Vagina (tissue), 2 donors: ENCODE measurements around the gene PLEKHD1. TPM values are rescaled to one million over a fixed set of nuclear protein-coding genes. Genes with fewer than 3 reads are reported as not detected.

Experiments used
- DNase-seq, 2 donors: peaks; one replicate each; pipeline ENCODE4 v3.0.0-alpha.2; 2017; ENCODE audit errors: extremely low spot score in 2 of 2
- H3K27ac ChIP-seq: fragments of 200-600 bp; sonication (generic); one replicate; pipeline ENCODE4 v1.5.1; 2019
- H3K27me3 ChIP-seq: fragments of 200-600 bp; sonication (generic); one replicate; pipeline ENCODE4 v1.5.1; 2019
- H3K36me3 ChIP-seq, 2 donors: fragments of 200-600 bp; sonication (generic); one replicate each; pipeline ENCODE4 v1.5.1; 2017 to 2019
- H3K4me1 ChIP-seq: fragments of 200-600 bp; sonication (generic); one replicate; pipeline ENCODE4 v1.5.1; 2019
- H3K4me3 ChIP-seq, 2 donors: fragments of 200-600 bp; sonication (generic); 1 replicate in 1 of 2; 2 replicates in 1 of 2; pipeline ENCODE4 v1.5.1; 2016 to 2019
- H3K9me3 ChIP-seq: fragments of 200-600 bp; sonication (generic); one replicate; pipeline ENCODE4 v1.5.1; 2019
- POLR2A ChIP-seq, 2 donors: fragments of 450-650 bp; IDR thresholded peaks; one replicate each; pipeline ENCODE4 v1.6.1; 2017; ENCODE audit warnings: antibody characterized with exemption in 2 of 2, mild to moderate bottlenecking in 2 of 2, moderate library complexity in 2 of 2
- POLR2AphosphoS5 ChIP-seq, 2 donors: sonication (generic); formaldehyde crosslinking; IDR thresholded peaks; one replicate each; pipeline ENCODE4 v1.9.0; 2017; ENCODE audit warnings: antibody characterized with exemption in 2 of 2, mild to moderate bottlenecking in 2 of 2, low read depth in 1 of 2; ENCODE audit not compliant: insufficient read depth in 1 of 2
- intact Hi-C: fragments of 100-400 bp; cut with DNase I; formaldehyde crosslinking; loops from one replicate; pipeline ENCODE4 v1.15.1; 2023
- total RNA-seq: library from RNA; depleted of rRNA; stranded (reverse); fragments of >200 nt; gene quantifications from one replicate; pipeline ENCODE4 v1.2.3, GENCODE V29; 2016
- TF ChIP-seq, protein P1 (sequence below), 3 experiments: fragments of 450-650 bp in 2 of 3; fragments of 200-600 bp in 1 of 3; sonication (generic) in 1 of 3; IDR thresholded peaks; one replicate each; pipeline ENCODE4 v1.5.1; 2017 to 2019; ENCODE audit warnings: antibody characterized with exemption in 3 of 3, mild to moderate bottlenecking in 2 of 3, moderate library complexity in 2 of 3

Gene PLEKHD1
- total RNA-seq, 1 donor from 2014 or later = not detected

DNA sequence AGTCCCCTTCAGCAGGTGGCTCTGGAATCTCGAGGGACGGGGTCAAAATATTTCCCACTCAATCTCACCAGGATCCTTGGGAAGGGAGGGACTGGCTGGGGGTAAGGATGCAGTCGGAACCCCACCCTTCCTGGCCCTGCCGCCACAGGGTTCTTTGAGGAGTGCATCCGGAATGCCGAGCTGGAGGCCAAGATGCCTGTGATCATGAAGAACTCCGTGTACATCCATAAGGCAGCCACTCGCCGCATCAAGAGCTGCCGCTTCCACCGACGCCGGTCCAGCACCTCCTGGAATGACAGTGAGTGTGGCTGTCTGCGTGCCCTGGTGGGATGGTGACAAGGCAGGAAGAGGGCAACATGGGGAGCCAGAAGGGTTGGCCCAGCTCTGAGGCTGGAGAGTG is 43.1 kb downstream of the PLEKHD1 start:
- H3K4me3 ChIP-seq = no peak overlapping the region
- no peak overlapping the region for H3K27ac ChIP-seq
- H3K4me1 ChIP-seq = no peaks in the 10 kb centered on the region
- no peaks in the 10 kb centered on the region for H3K27me3 ChIP-seq
- no peak for DNase-seq
- intact Hi-C loops = no loop called here
- H3K9me3 ChIP-seq = no peaks in the 10 kb centered on the region
- H3K36me3 ChIP-seq = no peaks in the 10 kb centered on the region
- TF ChIP-seq POLR2AphosphoS5 (IDR thresholded peaks at IDR 0.05; ENCODE audit: insufficient read depth in 1 of 2, low read depth in 1 of 2) (no peak), POLR2A (IDR thresholded peaks at IDR 0.05) (no peak)
- TF ChIP-seq, protein P1, sequence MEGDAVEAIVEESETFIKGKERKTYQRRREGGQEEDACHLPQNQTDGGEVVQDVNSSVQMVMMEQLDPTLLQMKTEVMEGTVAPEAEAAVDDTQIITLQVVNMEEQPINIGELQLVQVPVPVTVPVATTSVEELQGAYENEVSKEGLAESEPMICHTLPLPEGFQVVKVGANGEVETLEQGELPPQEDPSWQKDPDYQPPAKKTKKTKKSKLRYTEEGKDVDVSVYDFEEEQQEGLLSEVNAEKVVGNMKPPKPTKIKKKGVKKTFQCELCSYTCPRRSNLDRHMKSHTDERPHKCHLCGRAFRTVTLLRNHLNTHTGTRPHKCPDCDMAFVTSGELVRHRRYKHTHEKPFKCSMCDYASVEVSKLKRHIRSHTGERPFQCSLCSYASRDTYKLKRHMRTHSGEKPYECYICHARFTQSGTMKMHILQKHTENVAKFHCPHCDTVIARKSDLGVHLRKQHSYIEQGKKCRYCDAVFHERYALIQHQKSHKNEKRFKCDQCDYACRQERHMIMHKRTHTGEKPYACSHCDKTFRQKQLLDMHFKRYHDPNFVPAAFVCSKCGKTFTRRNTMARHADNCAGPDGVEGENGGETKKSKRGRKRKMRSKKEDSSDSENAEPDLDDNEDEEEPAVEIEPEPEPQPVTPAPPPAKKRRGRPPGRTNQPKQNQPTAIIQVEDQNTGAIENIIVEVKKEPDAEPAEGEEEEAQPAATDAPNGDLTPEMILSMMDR (IDR thresholded peaks at IDR 0.05) = no peak

DNA sequence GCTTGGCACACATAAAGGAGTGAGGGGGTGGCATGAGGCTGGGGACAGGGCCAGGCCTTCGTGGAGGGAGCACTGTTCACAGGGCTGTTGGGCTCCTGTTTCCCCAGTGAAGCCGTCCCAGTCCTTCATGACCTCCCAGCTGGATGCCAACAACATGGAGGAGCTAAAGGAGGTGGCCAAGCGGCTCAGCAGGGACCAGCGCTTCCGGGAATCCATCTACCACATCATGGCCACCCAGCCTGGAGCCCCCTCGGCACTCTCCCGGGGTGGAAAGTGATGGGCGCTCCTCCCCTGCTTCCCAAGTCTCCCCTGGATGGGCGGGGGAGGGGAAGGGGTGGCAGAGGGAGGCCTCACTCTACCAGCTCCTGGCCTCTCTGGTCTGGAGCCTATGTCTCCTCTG is 43.6 kb downstream of the PLEKHD1 start:
- Histone ChIP-seq H3K4me3 (no peak overlapping the region), H3K27me3 (no peaks in the 10 kb centered on the region), H3K36me3 (no peaks in the 10 kb centered on the region), H3K4me1 (no peaks in the 10 kb centered on the region), H3K27ac (no peak overlapping the region), H3K9me3 (no peaks in the 10 kb centered on the region)
- TF ChIP-seq POLR2AphosphoS5 (IDR thresholded peaks at IDR 0.05; ENCODE audit: insufficient read depth in 1 of 2, low read depth in 1 of 2) (no peak), POLR2A (IDR thresholded peaks at IDR 0.05) (no peak)
- TF ChIP-seq, protein P1 (IDR thresholded peaks at IDR 0.05) = no peak
- no peak for DNase-seq
- intact Hi-C loops = no loop called here

DNA sequence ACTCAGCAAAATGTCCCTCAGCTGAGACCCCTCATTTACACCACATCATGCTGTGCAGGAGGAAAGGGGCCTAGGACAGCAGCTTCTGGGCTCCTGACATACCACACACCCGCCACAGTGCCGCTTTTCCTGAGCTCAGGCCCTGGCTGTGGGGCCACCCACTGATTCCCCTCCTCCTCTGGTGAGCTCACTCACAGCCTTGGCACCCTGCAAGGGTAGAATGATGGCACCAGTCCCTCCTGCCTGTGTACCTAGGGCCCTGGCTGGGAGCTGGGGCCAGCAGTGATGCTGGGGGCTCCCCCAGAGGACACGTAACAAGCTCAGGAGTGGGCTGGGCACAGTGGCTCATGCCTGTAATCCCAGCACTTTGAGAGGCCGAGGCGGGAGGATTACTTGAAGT is 44.4 kb downstream of the PLEKHD1 start:
- Histone ChIP-seq H3K4me3 (no peak overlapping the region), H3K36me3 (no peaks in the 10 kb centered on the region), H3K27me3 (no peaks in the 10 kb centered on the region), H3K4me1 (no peaks in the 10 kb centered on the region), H3K27ac (no peak overlapping the region), H3K9me3 (no peaks in the 10 kb centered on the region)
- TF ChIP-seq, protein P1 (IDR thresholded peaks at IDR 0.05) = no peak
- no peak for TF ChIP-seq POLR2AphosphoS5 (IDR thresholded peaks at IDR 0.05; ENCODE audit: insufficient read depth in 1 of 2, low read depth in 1 of 2)
- TF ChIP-seq POLR2A (IDR thresholded peaks at IDR 0.05) = no peak
- no peak for DNase-seq
- intact Hi-C loops = no loop called here

DNA sequence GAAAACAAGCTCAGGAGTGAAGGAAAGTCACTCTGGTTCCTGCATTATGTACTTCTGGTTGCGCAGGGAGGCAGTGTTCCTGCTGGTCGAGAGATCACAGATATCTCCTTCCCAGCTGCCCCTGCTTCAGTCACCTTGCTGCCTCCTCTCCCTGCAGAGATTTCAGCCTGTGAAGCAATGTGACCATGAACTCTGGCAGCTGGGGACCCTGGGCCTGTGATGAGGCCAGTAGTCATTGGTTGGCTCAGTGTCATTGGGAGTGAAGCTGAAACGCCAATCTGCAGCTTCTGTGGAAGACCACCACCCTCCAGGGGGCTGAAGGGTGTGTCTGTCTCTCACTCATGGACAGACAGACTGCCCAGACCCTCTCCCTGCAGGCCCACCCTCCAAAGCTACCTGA is 45.0 kb downstream of the PLEKHD1 start:
- Histone ChIP-seq H3K36me3 (no peaks in the 10 kb centered on the region), H3K27ac (no peak overlapping the region), H3K9me3 (no peaks in the 10 kb centered on the region), H3K27me3 (no peaks in the 10 kb centered on the region), H3K4me1 (no peaks in the 10 kb centered on the region), H3K4me3 (no peak overlapping the region)
- TF ChIP-seq POLR2A (IDR thresholded peaks at IDR 0.05) (no peak), POLR2AphosphoS5 (IDR thresholded peaks at IDR 0.05; ENCODE audit: insufficient read depth in 1 of 2, low read depth in 1 of 2) (no peak)
- TF ChIP-seq, protein P1 (IDR thresholded peaks at IDR 0.05) = no peak
- no peak for DNase-seq
- intact Hi-C loops = no loop called here

DNA sequence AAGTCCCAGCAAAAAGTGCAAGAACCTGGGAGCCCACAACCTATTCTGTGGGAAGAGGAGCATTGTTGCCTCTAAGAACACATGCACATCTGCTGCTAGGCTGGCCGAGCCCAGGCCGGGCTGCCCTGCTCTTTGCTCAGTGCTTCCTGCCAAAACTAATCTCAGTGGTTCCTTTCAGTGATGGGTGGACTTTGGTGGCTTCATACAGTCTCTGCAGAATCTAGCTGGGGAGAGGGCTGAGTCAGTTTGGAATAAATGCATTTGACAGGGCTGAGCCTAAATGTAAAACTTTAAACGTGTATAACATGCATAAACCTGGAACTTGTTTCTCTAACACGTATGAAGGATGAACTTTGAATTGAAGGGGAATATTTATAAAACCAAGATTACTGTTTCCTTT is 45.6 kb downstream of the PLEKHD1 start:
- TF ChIP-seq POLR2AphosphoS5 (IDR thresholded peaks at IDR 0.05; ENCODE audit: insufficient read depth in 1 of 2, low read depth in 1 of 2) (no peak), POLR2A (IDR thresholded peaks at IDR 0.05) (no peak)
- TF ChIP-seq, protein P1 (IDR thresholded peaks at IDR 0.05) = no peak
- Histone ChIP-seq H3K4me3 (no peak overlapping the region), H3K27ac (no peak overlapping the region), H3K36me3 (no peaks in the 10 kb centered on the region), H3K4me1 (no peaks in the 10 kb centered on the region), H3K27me3 (no peaks in the 10 kb centered on the region), H3K9me3 (no peaks in the 10 kb centered on the region)
- intact Hi-C loops = no loop called here
- DNase-seq = no peak
